ACC112 (cell line): ENCODE data around the gene NSD1.

Experiments used
- H2AFZ ChIP-seq: fragments of 200-600 bp; sonication (generic); one replicate; pipeline ENCODE4 v1.6.0; 2017; ENCODE audit warnings: antibody characterized with exemption, low read length; ENCODE audit not compliant: unreplicated experiment
- H3K27ac ChIP-seq: fragments of 200-600 bp; sonication (generic); 2 replicates; pipeline ENCODE4 v1.5.1; 2014; ENCODE audit warnings: low read depth, mild to moderate bottlenecking, antibody characterized with exemption, low read length, moderate library complexity
- H3K27me3 ChIP-seq: fragments of 200-600 bp; sonication (generic); 2 replicates; pipeline ENCODE4 v1.6.1; 2014; ENCODE audit warnings: mild to moderate bottlenecking, antibody characterized with exemption, low read length, moderate library complexity, mixed read lengths; ENCODE audit not compliant: insufficient read depth
- H3K36me3 ChIP-seq: fragments of 200-600 bp; sonication (generic); 2 replicates; pipeline ENCODE4 v1.6.1; 2016; ENCODE audit warnings: mild to moderate bottlenecking, antibody characterized with exemption, low read length, moderate library complexity, mixed read lengths; ENCODE audit not compliant: insufficient read depth
- H3K4me1 ChIP-seq: fragments of 200-600 bp; sonication (generic); one replicate; pipeline ENCODE4 v1.6.1; 2016; ENCODE audit warnings: low read length, mixed read lengths; ENCODE audit not compliant: insufficient read depth, unreplicated experiment, control insufficient read depth
- H3K4me3 ChIP-seq: fragments of 200-600 bp; sonication (generic); 2 replicates; pipeline ENCODE4 v1.5.1; 2014; ENCODE audit warnings: mild to moderate bottlenecking, low read depth, low read length
- H3K79me2 ChIP-seq: fragments of 200-600 bp; sonication (generic); one replicate; pipeline ENCODE4 v1.6.0; 2016; ENCODE audit warnings: low read length; ENCODE audit not compliant: control insufficient read depth, unreplicated experiment, insufficient read depth

The NSD1 gene

GRCh38 chr5:177330991-177331842 lies 197.6 kb downstream of the NSD1 start:
- peaks cover 16% of the 10 kb centered on the region for H3K4me1 ChIP-seq

GRCh38 chr5:177332031-177332895 lies 198.7 kb downstream of the NSD1 start:
- H3K79me2 ChIP-seq: no peaks in the 10 kb centered on the region
- no peak overlapping the region for H2AFZ ChIP-seq
- H3K4me3 ChIP-seq: no peak overlapping the region
- peaks cover 11% of the 10 kb centered on the region for H3K4me1 ChIP-seq
- H3K36me3 ChIP-seq: peaks cover 7% of the 10 kb centered on the region; the same call in 1 of the 2 replicates
- H3K27ac ChIP-seq: no peak overlapping the region
- no peaks in the 10 kb centered on the region for H3K27me3 ChIP-seq

More at GRCh38 chr5:177330991-177331842, 197.6 kb downstream of the NSD1 start:
- peaks cover 7% of the 10 kb centered on the region; the same call in 1 of the 2 replicates for H3K36me3 ChIP-seq
- H3K27me3 ChIP-seq: no peaks in the 10 kb centered on the region
- no peaks in the 10 kb centered on the region for H3K79me2 ChIP-seq
- no peak overlapping the region for H2AFZ ChIP-seq
- no peak overlapping the region for H3K4me3 ChIP-seq
- H3K27ac ChIP-seq: no peak overlapping the region

GRCh38 chr5:177332896-177333260 lies 199.3 kb downstream of the NSD1 start:
- Histone ChIP-seq H2AFZ (no peak overlapping the region), H3K4me1 (peaks cover 5% of the 10 kb centered on the region), H3K27ac (no peak overlapping the region), H3K27me3 (no peaks in the 10 kb centered on the region), H3K4me3 (no peak overlapping the region), H3K79me2 (no peaks in the 10 kb centered on the region), H3K36me3 (peaks cover 7% of the 10 kb centered on the region; the same call in 1 of the 2 replicates)

- H3K79me2 ChIP-seq: no peaks in the 10 kb centered on the region
- no peak overlapping the region for H3K27ac ChIP-seq
- no peaks in the 10 kb centered on the region for H3K4me1 ChIP-seq
- H3K36me3 ChIP-seq: peaks cover 7% of the 10 kb centered on the region; the same call in 1 of the 2 replicates
- no peak overlapping the region for H2AFZ ChIP-seq
- H3K27me3 ChIP-seq: no peaks in the 10 kb centered on the region
- H3K4me3 ChIP-seq: no peak overlapping the region
Measured at GRCh38 chr5:177333420-177334154, 200.0 kb downstream of the NSD1 start.

- Histone ChIP-seq H3K27ac (no peak overlapping the region), H3K36me3 (peaks cover 7% of the 10 kb centered on the region; the same call in 1 of the 2 replicates), H3K4me3 (no peak overlapping the region)
Measured at GRCh38 chr5:177334155-177334551, 200.6 kb downstream of the NSD1 start.

GRCh38 chr5:177334781-177335700 lies 201.5 kb downstream of the NSD1 start:
- Histone ChIP-seq H3K27me3 (no peaks in the 10 kb centered on the region), H3K27ac (no peak overlapping the region), H3K36me3 (0 out of 2 replicates have a peak, but pooled peaks cover 4% of the 10 kb centered on the region), H3K4me1 (no peaks in the 10 kb centered on the region), H3K79me2 (peaks cover 5% of the 10 kb centered on the region), H2AFZ (no peak overlapping the region), H3K4me3 (no peak overlapping the region)

More at GRCh38 chr5:177334155-177334551, 200.6 kb downstream of the NSD1 start:
- no peaks in the 10 kb centered on the region for H3K4me1 ChIP-seq
- H3K27me3 ChIP-seq: no peaks in the 10 kb centered on the region
- no peaks in the 10 kb centered on the region for H3K79me2 ChIP-seq
- H2AFZ ChIP-seq: no peak overlapping the region

- Histone ChIP-seq H3K27me3 (no peaks in the 10 kb centered on the region), H3K4me1 (no peaks in the 10 kb centered on the region), H3K27ac (no peak overlapping the region), H3K36me3 (0 out of 2 replicates have a peak, but pooled peaks cover 4% of the 10 kb centered on the region), H3K4me3 (no peak overlapping the region), H3K79me2 (peaks cover 5% of the 10 kb centered on the region), H2AFZ (no peak overlapping the region)
Measured at GRCh38 chr5:177335701-177336065, 202.1 kb downstream of the NSD1 start.

- Histone ChIP-seq H3K27ac (no peak overlapping the region), H3K4me1 (no peaks in the 10 kb centered on the region), H3K79me2 (peaks cover 5% of the 10 kb centered on the region), H3K4me3 (no peak overlapping the region), H2AFZ (no peak overlapping the region), H3K36me3 (0 out of 2 replicates have a peak, but pooled peaks cover 4% of the 10 kb centered on the region), H3K27me3 (no peaks in the 10 kb centered on the region)
Measured at GRCh38 chr5:177336112-177336511, 202.5 kb downstream of the NSD1 start.

GRCh38 chr5:177336603-177337494 lies 203.3 kb downstream of the NSD1 start:
- no peaks in the 10 kb centered on the region for H3K4me1 ChIP-seq
- no peak overlapping the region for H2AFZ ChIP-seq
- no peak overlapping the region for H3K4me3 ChIP-seq
- 0 out of 2 replicates have a peak, but pooled peaks cover 4% of the 10 kb centered on the region for H3K36me3 ChIP-seq
- H3K79me2 ChIP-seq: peaks cover 5% of the 10 kb centered on the region
- no peak overlapping the region for H3K27ac ChIP-seq
- no peaks in the 10 kb centered on the region for H3K27me3 ChIP-seq
